GM23248 (cell line): ENCODE measurements around the gene ACSL6.

Experiments used
- EZH2 ChIP-seq: fragments of 200-600 bp; sonication (generic); IDR thresholded peaks from 2 replicates; pipeline ENCODE4 v1.6.1; 2018; ENCODE audit warnings: antibody characterized with exemption, mild to moderate bottlenecking; ENCODE audit not compliant: insufficient read depth, poor library complexity, severe bottlenecking
- EZH2phosphoT487 ChIP-seq: fragments of 200-600 bp; sonication (generic); IDR thresholded peaks from 2 replicates; pipeline ENCODE4 v1.6.1; 2018; ENCODE audit warnings: antibody characterized with exemption, moderate library complexity, mild to moderate bottlenecking, low read depth; ENCODE audit not compliant: insufficient read depth

GRCh38 chr5:132010989-132011621 lies 353 bp downstream of the ACSL6 start:
- no peak for TF ChIP-seq EZH2phosphoT487
- no peak for TF ChIP-seq EZH2
